ENCODE data around the gene SIPA1L3.

The SIPA1L3 gene

GRCh38 chr19:37942516-37942902, 35.5 kb downstream of the SIPA1L3 start:
- DNase-seq (ENCODE audit: low read depth in 2 of 2) = no peak

- no peak for DNase-seq (ENCODE audit: low read depth in 2 of 2)
These were observed 36.5 kb downstream of the SIPA1L3 start for GRCh38 chr19:37943480-37943879.

- DNase-seq (ENCODE audit: low read depth in 2 of 2) = no peak
These were observed 39.1 kb downstream of the SIPA1L3 start for GRCh38 chr19:37946132-37946531.

- no peak for DNase-seq (ENCODE audit: low read depth in 2 of 2)
These were observed 40.8 kb downstream of the SIPA1L3 start for GRCh38 chr19:37947778-37948177.

GRCh38 chr19:37948362-37948761, 41.4 kb downstream of the SIPA1L3 start:
- DNase-seq (ENCODE audit: low read depth in 2 of 2) = no peak

- DNase-seq (ENCODE audit: low read depth in 2 of 2) = no peak
These were observed 43.6 kb downstream of the SIPA1L3 start for GRCh38 chr19:37950471-37951175.

GRCh38 chr19:37951816-37952210, 44.8 kb downstream of the SIPA1L3 start:
- no peak for DNase-seq (ENCODE audit: low read depth in 2 of 2)

- DNase-seq (ENCODE audit: low read depth in 2 of 2) = no peak
These were observed 46.3 kb downstream of the SIPA1L3 start for GRCh38 chr19:37953171-37953917.

GRCh38 chr19:37953918-37954303, 46.9 kb downstream of the SIPA1L3 start:
- no peak for DNase-seq (ENCODE audit: low read depth in 2 of 2)

- DNase-seq (ENCODE audit: low read depth in 2 of 2) = no peak
These were observed 47.4 kb downstream of the SIPA1L3 start for GRCh38 chr19:37954421-37954874.

- no peak for DNase-seq (ENCODE audit: low read depth in 2 of 2)
These were observed 49.0 kb downstream of the SIPA1L3 start for GRCh38 chr19:37955986-37956385.

- DNase-seq (ENCODE audit: low read depth in 2 of 2) = no peak
These were observed 50.2 kb downstream of the SIPA1L3 start for GRCh38 chr19:37957176-37957575.

GRCh38 chr19:37959665-37960114, 52.7 kb downstream of the SIPA1L3 start:
- no peak for DNase-seq (ENCODE audit: low read depth in 2 of 2)

- no peak for DNase-seq (ENCODE audit: low read depth in 2 of 2)
These were observed 54.2 kb downstream of the SIPA1L3 start for GRCh38 chr19:37961198-37961597.

GRCh38 chr19:37963190-37963936, 56.4 kb downstream of the SIPA1L3 start:
- DNase-seq (ENCODE audit: low read depth in 2 of 2) = no peak

- DNase-seq (ENCODE audit: low read depth in 2 of 2) = no peak
These were observed 57.1 kb downstream of the SIPA1L3 start for GRCh38 chr19:37964109-37964508.

GRCh38 chr19:37966211-37966661, 59.2 kb downstream of the SIPA1L3 start:
- no peak for DNase-seq (ENCODE audit: low read depth in 2 of 2)

GRCh38 chr19:37966662-37967231, 59.7 kb downstream of the SIPA1L3 start:
- no peak for DNase-seq (ENCODE audit: low read depth in 2 of 2)

GRCh38 chr19:37969695-37970094, 62.7 kb downstream of the SIPA1L3 start:
- no peak for DNase-seq (ENCODE audit: low read depth in 2 of 2)

GRCh38 chr19:37970699-37971098, 63.7 kb downstream of the SIPA1L3 start:
- no peak for DNase-seq (ENCODE audit: low read depth in 2 of 2)

GRCh38 chr19:37972803-37973202, 65.8 kb downstream of the SIPA1L3 start:
- DNase-seq (ENCODE audit: low read depth in 2 of 2) = no peak

- no peak for DNase-seq (ENCODE audit: low read depth in 2 of 2)
These were observed 66.7 kb downstream of the SIPA1L3 start for GRCh38 chr19:37973666-37974065.
